H9 (cell line): ENCODE results near the gene MYO18A. TPM values are rescaled to one million over a fixed set of nuclear protein-coding genes. Genes with fewer than 3 reads are reported as not detected.

Experiments
- DNase-seq: peaks from one replicate; pipeline ENCODE4 v3.0.0-alpha.2; 2017
- H2AFZ ChIP-seq: one replicate; pipeline ENCODE4 v1.6.1; 2013; ENCODE audit warnings: mild to moderate bottlenecking, low read length, control low read depth, moderate library complexity
- H2AK5ac ChIP-seq: 2 replicates; pipeline ENCODE4 v1.6.1; 2013; ENCODE audit warnings: low read length, control low read depth, mixed read lengths; ENCODE audit not compliant: insufficient read length
- H2BK120ac ChIP-seq: one replicate; pipeline ENCODE4 v1.6.1; 2013; ENCODE audit warnings: low read depth, mild to moderate bottlenecking, low read length, control low read depth, inconsistent platforms; ENCODE audit not compliant: poor library complexity, severe bottlenecking
- H2BK12ac ChIP-seq: 2 replicates; pipeline ENCODE4 v1.6.1; 2013; ENCODE audit warnings: low read length, control low read depth, mixed read lengths, low read depth; ENCODE audit not compliant: insufficient read length
- H2BK15ac ChIP-seq: 2 replicates; pipeline ENCODE4 v1.6.1; 2013; ENCODE audit warnings: low read depth, low read length, control low read depth
- H2BK20ac ChIP-seq: one replicate; pipeline ENCODE4 v1.6.1; 2013; ENCODE audit warnings: low read depth, mild to moderate bottlenecking, low read length, control low read depth, inconsistent platforms; ENCODE audit not compliant: poor library complexity, severe bottlenecking
- H2BK5ac ChIP-seq: 2 replicates; pipeline ENCODE4 v1.6.1; 2013; ENCODE audit warnings: low read length, control low read depth, mixed read lengths; ENCODE audit not compliant: insufficient read length
- H3K14ac ChIP-seq: 2 replicates; pipeline ENCODE4 v1.6.1; 2013; ENCODE audit warnings: low read length, control low read depth; ENCODE audit not compliant: insufficient read depth
- H3K18ac ChIP-seq: 2 replicates; pipeline ENCODE4 v1.6.1; 2013; ENCODE audit warnings: low read depth, mild to moderate bottlenecking, mixed read lengths, low read length, control low read depth; ENCODE audit not compliant: insufficient read length
- H3K23ac ChIP-seq: 2 replicates; pipeline ENCODE4 v1.6.1; 2013; ENCODE audit warnings: low read length, control low read depth, mixed read lengths, low read depth; ENCODE audit not compliant: insufficient read length
- H3K23me2 ChIP-seq: 2 replicates; pipeline ENCODE4 v1.6.1; 2013; ENCODE audit warnings: low read depth, mild to moderate bottlenecking, mixed read lengths, low read length, control low read depth; ENCODE audit not compliant: insufficient read length, poor library complexity, severe bottlenecking
- H3K27ac ChIP-seq: 2 replicates; pipeline ENCODE4 v1.5.1; 2013; ENCODE audit warnings: low read length, control low read depth, mixed read lengths, low read depth; ENCODE audit not compliant: insufficient read length
- H3K27me3 ChIP-seq: 2 replicates; pipeline ENCODE4 v1.6.1; 2013; ENCODE audit warnings: low read length, control low read depth, inconsistent platforms; ENCODE audit not compliant: insufficient read depth
- H3K4ac ChIP-seq: 2 replicates; pipeline ENCODE4 v1.6.1; 2013; ENCODE audit warnings: low read depth, mild to moderate bottlenecking, control low read depth, inconsistent platforms, low read length, moderate library complexity
- H3K4me1 ChIP-seq: 2 replicates; pipeline ENCODE4 v1.6.1; 2013; ENCODE audit warnings: low read length, control low read depth, inconsistent platforms; ENCODE audit not compliant: insufficient read depth
- H3K4me2 ChIP-seq: 2 replicates; pipeline ENCODE4 v1.6.1; 2013; ENCODE audit warnings: low read length, control low read depth, mixed read lengths; ENCODE audit not compliant: insufficient read length, insufficient read depth
- H3K56ac ChIP-seq: 2 replicates; pipeline ENCODE4 v1.6.1; 2013; ENCODE audit warnings: low read depth, mild to moderate bottlenecking, mixed read lengths, low read length, control low read depth; ENCODE audit not compliant: insufficient read length
- H3K79me1 ChIP-seq: 2 replicates; pipeline ENCODE4 v1.6.1; 2013; ENCODE audit warnings: low read depth, mild to moderate bottlenecking, moderate library complexity, low read length, control low read depth, inconsistent platforms; ENCODE audit not compliant: insufficient read depth, poor library complexity, severe bottlenecking
- H3K79me2 ChIP-seq: 2 replicates; pipeline ENCODE4 v1.6.1; 2013; ENCODE audit warnings: low read length, control low read depth, inconsistent platforms; ENCODE audit not compliant: insufficient read depth
- H3K9ac ChIP-seq: 2 replicates; pipeline ENCODE4 v1.6.1; 2013; ENCODE audit warnings: low read length, control low read depth, mixed read lengths; ENCODE audit not compliant: insufficient read length; ENCODE audit errors: extremely low read depth
- H3K9me3 ChIP-seq: one replicate; pipeline ENCODE4 v1.6.1; 2013; ENCODE audit warnings: low read depth, low read length, inconsistent platforms; ENCODE audit not compliant: control insufficient read depth
- H3T11ph ChIP-seq: one replicate; pipeline ENCODE4 v1.6.1; 2013; ENCODE audit warnings: mild to moderate bottlenecking, low read length, control low read depth, inconsistent platforms
- H4K20me1 ChIP-seq: one replicate; pipeline ENCODE4 v1.6.1; 2013; ENCODE audit not compliant: control insufficient read depth, insufficient read length, insufficient read depth
- H4K5ac ChIP-seq: 2 replicates; pipeline ENCODE4 v1.6.1; 2013; ENCODE audit warnings: low read depth, mild to moderate bottlenecking, mixed read lengths, low read length, control low read depth; ENCODE audit not compliant: insufficient read length
- H4K8ac ChIP-seq: replicated peaks from 2 replicates; pipeline ENCODE4 v1.6.1; 2013; ENCODE audit warnings: low read length, control low read depth, mixed read lengths, low read depth; ENCODE audit not compliant: insufficient read length
- H4K91ac ChIP-seq: 2 replicates; pipeline ENCODE4 v1.6.1; 2013; ENCODE audit warnings: low read depth, mild to moderate bottlenecking, moderate library complexity, mixed read lengths, low read length, control low read depth; ENCODE audit not compliant: insufficient read length
- H3K27ac Mint-ChIP-seq, 3 experiments: 2 replicates in 2 of 3; 3 replicates in 1 of 3; pipeline ENCODE4 v1.8.0; 2020 to 2021; ENCODE audit warnings: mixed read lengths in 3 of 3, mild to moderate bottlenecking in 1 of 3, moderate library complexity in 1 of 3
- H3K27me3 Mint-ChIP-seq: 2 replicates; pipeline ENCODE4 v1.8.0; 2021; ENCODE audit warnings: low read depth, mild to moderate bottlenecking, moderate library complexity, mixed read lengths
- H3K36me3 Mint-ChIP-seq, 3 experiments: 2 replicates in 2 of 3; 3 replicates in 1 of 3; pipeline ENCODE4 v1.8.0; 2020 to 2021; ENCODE audit warnings: low read depth in 3 of 3, mixed read lengths in 3 of 3; ENCODE audit not compliant: insufficient read depth in 1 of 3
- H3K4me1 Mint-ChIP-seq, 2 experiments: 2 replicates each; pipeline ENCODE4 v1.8.0; 2020; ENCODE audit warnings: mixed read lengths in 2 of 2
- H3K4me3 Mint-ChIP-seq, 2 experiments: 2 replicates in 1 of 2; 3 replicates in 1 of 2; pipeline ENCODE4 v1.8.0; 2020 to 2021; ENCODE audit warnings: mild to moderate bottlenecking in 2 of 2, mixed read lengths in 2 of 2, moderate library complexity in 1 of 2
- H3K9me3 Mint-ChIP-seq, 2 experiments: 2 replicates in 1 of 2; 3 replicates in 1 of 2; pipeline ENCODE4 v1.8.0; 2020; ENCODE audit warnings: mild to moderate bottlenecking in 2 of 2, mixed read lengths in 2 of 2, moderate library complexity in 1 of 2
- WGBS: extraction: QIAGEN DNeasy Blood & Tissue Kit; methylation state at CpG from one replicate; pipeline ENCODE4 v1.1.7; 2013; ENCODE audit warnings: missing lambda C conversion rate, low lambda C conversion rate, mixed read lengths; ENCODE audit not compliant: insufficient read length; ENCODE audit errors: extremely low coverage; 5-methylcytosine and 5-hydroxymethylcytosine counted together
- total RNA-seq: library from RNA; stranded (reverse); gene quantifications from 2 replicates; pipeline ENCODE4 v1.2.1, GENCODE V29; 2021
- TF ChIP-seq, protein P1 (sequence below): fragments of 200-600 bp; sonication (generic); conservative IDR thresholded peaks from 3 replicates; pipeline ENCODE4 v1.8.0; 2021; ENCODE audit warnings: antibody characterized with exemption, mild to moderate bottlenecking

The MYO18A gene
- total RNA-seq, 1 experiment from 2014 or later: 21.6 TPM

- Histone ChIP-seq H2BK12ac (no peak overlapping the region), H3K23me2 (peaks cover 6% of the 10 kb centered on the region), H3K9ac (no peak overlapping the region), H3K4me2 (peak overlapping the region; percentile 59), H3K23ac (no peak overlapping the region), H2BK15ac (no peak overlapping the region), H2BK120ac (no peak overlapping the region), H2BK20ac (no peak overlapping the region), H4K91ac (no peak overlapping the region), H2BK5ac (no peak overlapping the region), H3K18ac (no peak overlapping the region), H3K4ac (no peak overlapping the region), H2AFZ (no peak overlapping the region), H3K14ac (no peak overlapping the region; the same call in 1 of the 2 replicates), H3K79me2 (no peaks in the 10 kb centered on the region; the same call in 1 of the 2 replicates), H2AK5ac (no peak overlapping the region), H4K5ac (no peak overlapping the region), H3T11ph (no peak overlapping the region), H3K9me3 (no peaks in the 10 kb centered on the region), H4K8ac (no peak overlapping the region), H3K56ac (no peak overlapping the region), H3K79me1 (no peaks in the 10 kb centered on the region), H3K4me1 (peaks cover 11% of the 10 kb centered on the region), H3K27ac (no peak overlapping the region), H4K20me1 (no peaks in the 10 kb centered on the region), H3K27me3 (no peaks in the 10 kb centered on the region)
- peaks cover 34% of the 10 kb centered on the region in 2 experiments for H3K4me1 Mint-ChIP-seq
- TF ChIP-seq, protein P1, sequence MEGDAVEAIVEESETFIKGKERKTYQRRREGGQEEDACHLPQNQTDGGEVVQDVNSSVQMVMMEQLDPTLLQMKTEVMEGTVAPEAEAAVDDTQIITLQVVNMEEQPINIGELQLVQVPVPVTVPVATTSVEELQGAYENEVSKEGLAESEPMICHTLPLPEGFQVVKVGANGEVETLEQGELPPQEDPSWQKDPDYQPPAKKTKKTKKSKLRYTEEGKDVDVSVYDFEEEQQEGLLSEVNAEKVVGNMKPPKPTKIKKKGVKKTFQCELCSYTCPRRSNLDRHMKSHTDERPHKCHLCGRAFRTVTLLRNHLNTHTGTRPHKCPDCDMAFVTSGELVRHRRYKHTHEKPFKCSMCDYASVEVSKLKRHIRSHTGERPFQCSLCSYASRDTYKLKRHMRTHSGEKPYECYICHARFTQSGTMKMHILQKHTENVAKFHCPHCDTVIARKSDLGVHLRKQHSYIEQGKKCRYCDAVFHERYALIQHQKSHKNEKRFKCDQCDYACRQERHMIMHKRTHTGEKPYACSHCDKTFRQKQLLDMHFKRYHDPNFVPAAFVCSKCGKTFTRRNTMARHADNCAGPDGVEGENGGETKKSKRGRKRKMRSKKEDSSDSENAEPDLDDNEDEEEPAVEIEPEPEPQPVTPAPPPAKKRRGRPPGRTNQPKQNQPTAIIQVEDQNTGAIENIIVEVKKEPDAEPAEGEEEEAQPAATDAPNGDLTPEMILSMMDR: no peak
- peak overlapping the region; percentile 75 to 86 for H3K4me3 Mint-ChIP-seq
- peaks cover 7 to 9% of the 10 kb centered on the region in 2 experiments; a peak in 4 of 5 replicates for H3K9me3 Mint-ChIP-seq
- H3K27me3 Mint-ChIP-seq: peaks cover 29% of the 10 kb centered on the region
- no peaks in the 10 kb centered on the region for H3K36me3 Mint-ChIP-seq
- peak overlapping the region; percentile 72 to 97 (median 91); a peak in 3 of 7 replicates for H3K27ac Mint-ChIP-seq
- no CpG with 5 or more reads among the region's 28 CpGs for WGBS
- peak; percentile 98 for DNase-seq
Observed at GRCh38 chr17:29179232-29180033, 765 bp downstream of the MYO18A start.
